GM21526 (cell line): ENCODE measurements around the gene KEAP1.

Experiments used
- ATAC-seq: cut with Tn5 transposase; IDR thresholded peaks from one replicate; pipeline ENCODE4 v1.9.1; 2021; ENCODE audit warnings: moderate library complexity; ENCODE audit not compliant: unreplicated experiment, low FRiP score

The KEAP1 gene

GRCh38 chr19:10525636-10526035 is 22.5 kb upstream of the KEAP1 start:
- no peak for ATAC-seq

DNA sequence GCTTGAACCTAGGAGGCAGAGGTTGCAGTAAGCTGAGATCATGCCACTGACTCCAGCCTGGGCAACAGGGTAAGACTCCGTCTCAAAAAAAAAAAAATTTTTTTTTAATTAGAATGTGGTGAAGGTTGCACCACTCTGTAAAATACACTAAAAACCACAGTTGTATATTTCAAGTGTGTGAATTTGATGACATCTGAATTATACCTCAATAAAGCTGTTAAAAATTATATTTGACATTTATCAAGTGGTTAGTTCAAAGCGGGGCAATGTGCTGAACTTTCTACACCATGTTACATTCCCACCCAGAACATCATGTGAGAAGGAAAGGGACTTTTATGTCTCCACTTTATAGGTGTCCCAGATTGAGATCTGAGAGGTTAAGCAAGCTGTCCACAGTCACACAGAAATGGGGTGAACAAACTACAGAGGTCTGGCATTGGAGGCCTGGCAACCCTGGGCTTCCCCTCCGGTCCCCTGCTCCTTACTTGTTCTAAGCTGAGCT is 20.0 kb upstream of the KEAP1 start:
- no peak for ATAC-seq

- no peak for ATAC-seq
Measured at GRCh38 chr19:10521461-10522171, 18.5 kb upstream of the KEAP1 start.

- no peak for ATAC-seq
Measured at GRCh38 chr19:10520652-10521318, 17.6 kb upstream of the KEAP1 start.

DNA sequence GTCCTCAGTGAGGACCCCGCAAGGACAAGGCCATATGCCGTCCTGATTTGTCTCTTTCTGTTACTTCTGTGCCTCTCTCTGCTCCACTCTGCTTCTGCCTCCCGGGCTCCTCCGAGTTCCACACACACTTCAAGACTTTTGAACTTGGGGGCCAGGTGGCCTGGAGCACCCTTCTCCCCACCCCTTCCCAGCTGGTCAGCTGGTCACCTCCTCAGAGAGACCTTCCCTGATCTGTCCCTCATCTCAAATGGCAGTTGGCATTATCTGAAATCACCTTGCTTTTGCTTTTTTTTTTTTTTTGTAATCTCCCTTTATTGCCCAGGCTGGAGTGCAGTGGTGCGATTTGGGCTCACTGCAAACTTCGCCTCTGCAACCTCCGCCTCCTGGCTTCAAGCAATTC is 16.3 kb upstream of the KEAP1 start:
- ATAC-seq: no peak

- no peak for ATAC-seq
Measured at GRCh38 chr19:10518444-10519361, 15.5 kb upstream of the KEAP1 start.

DNA sequence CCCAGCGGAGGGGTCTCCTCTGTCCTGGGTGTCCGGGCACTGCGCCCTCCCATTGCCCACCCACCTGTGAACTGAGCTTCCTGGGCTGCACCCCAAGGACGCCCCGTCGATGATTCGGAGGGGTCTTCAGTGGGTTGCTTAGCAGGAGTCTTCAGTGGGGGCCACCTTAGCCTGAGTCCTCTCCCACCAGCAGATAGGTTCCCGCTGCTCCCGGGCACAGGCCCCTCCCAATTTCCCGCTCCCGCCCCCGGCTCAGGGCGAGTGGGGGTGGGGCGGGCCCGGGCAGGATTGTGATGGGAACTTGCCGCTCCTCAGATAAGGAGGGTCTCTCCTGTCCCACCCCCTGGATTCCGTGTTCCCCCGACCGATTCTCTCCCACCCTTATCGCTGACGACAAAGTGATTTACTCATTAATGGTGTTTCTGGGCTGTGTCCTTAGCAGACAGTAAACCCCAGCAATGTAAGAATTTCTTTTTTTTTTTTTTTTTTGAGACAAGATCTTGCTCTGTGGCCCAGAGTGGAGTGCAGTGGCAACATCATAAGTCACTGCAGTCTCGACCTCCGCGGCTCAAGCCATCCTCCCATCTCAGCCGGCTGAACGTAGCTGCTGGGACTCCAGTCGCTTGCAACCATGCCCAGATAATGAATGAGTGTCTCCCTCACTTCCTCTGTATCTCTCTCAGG is 14.7 kb upstream of the KEAP1 start:
- no peak for ATAC-seq

DNA sequence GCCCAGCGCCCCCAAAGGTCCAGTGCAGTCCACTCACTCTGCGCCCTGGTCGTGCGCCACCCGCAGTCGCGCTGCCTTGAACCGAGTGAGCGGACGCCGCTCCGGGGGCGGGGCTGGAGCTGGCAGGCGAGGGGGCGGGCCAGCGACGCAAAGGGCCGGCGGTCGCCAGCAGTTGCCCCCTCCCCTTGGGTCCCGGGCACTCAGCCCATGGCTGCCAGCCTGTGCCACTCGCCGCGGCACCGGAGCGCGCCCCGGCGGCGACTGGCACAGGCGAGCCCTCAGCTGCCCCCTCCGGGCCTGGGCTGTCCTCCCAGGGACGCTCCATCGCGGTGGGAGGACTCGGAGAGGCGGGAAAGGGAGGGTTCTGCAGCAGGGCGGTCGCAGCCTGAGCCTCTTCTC is 14.2 kb upstream of the KEAP1 start, which contains the start of gene S1PR5:
TSS of gene S1PR5 (minus strand) at position 87 of the 399 bp plus-strand sequence. CDS start 2,436 bp downstream, outside the sequence.
- ATAC-seq: no peak

DNA sequence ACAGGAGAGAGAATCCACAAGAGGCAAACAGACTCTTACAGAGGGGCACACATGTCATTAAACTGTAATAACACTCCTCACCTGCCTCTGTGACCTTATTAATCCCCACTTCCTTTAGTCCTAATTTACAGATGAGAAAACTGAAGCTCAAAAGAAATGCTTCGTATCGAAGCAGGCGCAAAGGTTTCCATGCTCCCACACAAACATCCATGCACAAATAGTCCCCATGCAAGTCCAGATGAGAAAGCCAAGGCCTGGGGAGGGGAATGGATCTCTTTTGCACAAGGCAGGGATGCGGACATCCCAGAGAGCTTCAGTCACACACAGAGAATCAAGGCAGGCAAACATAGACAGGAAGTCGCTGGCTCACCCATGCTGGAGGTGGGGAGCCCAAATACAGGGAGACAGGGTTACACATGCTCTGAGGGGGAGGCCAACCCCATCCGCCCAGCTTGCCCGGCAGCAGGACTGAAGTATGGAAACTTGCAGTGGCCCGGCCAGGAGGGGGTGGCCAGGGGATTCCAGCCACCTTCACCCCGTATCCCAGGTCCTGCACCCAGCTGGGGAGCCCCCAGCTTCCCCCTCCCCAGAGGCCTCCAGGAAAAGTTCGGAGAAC is 13.6 kb upstream of the KEAP1 start:
- no peak for ATAC-seq

DNA sequence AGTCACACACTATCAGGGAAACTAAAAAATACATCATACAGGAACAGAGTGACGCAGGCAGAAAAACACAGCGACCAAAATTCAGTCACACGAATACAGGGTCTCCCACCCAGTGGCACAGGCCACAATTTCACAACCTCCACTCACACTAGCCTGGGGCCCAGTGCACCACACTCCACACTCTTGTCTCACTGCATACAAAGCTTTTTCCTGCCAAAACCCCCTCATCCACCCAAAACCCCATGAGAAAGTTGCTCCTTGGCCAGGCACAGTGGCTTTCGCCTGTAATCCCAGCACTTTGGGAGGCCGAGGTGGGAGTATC is 12.9 kb upstream of the KEAP1 start:
- ATAC-seq: no peak

DNA sequence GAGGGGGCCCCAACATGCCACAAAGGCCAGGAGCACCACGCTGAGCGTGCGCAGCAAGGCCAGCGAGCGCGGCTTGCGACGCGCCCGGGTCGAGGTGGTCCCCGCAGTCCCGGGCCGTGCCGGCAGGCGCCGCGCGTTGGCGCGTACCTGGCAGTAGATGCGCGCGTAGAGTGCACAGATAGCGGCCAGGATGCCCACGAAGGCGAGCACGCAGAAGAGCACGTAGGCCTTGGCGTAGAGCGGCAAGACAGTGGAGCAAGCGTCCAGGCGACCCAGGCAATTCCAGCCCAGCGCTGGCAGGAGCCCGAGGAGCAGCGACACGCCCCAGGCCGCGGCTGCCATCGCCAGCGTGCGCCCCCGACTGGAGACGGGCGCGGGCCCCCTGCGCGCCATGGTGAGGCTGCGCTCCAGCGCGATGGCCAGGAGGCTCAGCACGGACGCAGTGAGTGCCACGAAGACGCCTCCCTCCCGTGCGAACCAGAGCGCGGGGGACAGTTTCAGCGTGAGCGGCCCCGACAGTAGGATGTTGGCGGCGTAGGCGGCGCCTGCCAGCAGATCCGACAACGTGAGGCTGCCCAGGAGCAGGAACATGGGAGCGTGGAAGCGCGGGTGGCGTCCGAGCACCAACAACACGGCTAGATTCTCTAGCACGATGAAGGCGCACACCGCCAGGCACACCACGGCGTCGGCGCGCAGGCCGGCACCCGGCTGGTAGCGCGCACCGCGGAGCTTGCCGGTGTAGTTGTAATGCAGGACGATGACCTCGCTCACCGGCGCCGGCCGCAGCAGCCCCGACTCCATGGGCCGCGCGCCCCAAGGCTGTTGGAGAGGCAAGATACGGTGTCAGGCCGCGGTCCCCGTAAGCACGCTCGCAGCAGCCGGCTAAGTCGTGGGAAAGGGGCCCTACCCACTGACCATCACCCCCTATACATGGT is 11.3 kb upstream of the KEAP1 start:
- no peak for ATAC-seq

DNA sequence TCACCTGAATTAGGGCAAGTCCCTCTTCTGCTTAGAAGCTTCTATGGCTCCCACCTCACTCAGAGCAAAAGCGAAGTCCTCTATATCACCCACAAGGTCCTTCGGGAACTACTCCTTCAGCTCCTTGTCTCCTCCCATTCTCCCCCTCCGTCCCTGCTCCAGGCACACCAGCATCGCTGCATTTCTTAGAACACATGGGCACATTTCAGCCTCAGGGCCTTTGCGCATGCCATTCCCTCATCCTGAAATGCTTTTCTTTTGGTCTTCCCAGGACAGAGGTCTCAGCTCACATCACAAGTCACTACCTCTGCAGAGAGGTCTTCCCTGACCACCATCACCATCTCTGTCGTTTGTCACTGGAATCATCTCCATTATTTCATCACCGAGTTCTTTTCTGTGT is 10.1 kb upstream of the KEAP1 start:
- ATAC-seq: no peak

GRCh38 chr19:10510301-10510802 is 7.2 kb upstream of the KEAP1 start:
- ATAC-seq: no peak

- ATAC-seq: no peak
Measured at GRCh38 chr19:10508707-10509106, 5.6 kb upstream of the KEAP1 start.

GRCh38 chr19:10508036-10508435 is 4.9 kb upstream of the KEAP1 start:
- ATAC-seq: no peak

DNA sequence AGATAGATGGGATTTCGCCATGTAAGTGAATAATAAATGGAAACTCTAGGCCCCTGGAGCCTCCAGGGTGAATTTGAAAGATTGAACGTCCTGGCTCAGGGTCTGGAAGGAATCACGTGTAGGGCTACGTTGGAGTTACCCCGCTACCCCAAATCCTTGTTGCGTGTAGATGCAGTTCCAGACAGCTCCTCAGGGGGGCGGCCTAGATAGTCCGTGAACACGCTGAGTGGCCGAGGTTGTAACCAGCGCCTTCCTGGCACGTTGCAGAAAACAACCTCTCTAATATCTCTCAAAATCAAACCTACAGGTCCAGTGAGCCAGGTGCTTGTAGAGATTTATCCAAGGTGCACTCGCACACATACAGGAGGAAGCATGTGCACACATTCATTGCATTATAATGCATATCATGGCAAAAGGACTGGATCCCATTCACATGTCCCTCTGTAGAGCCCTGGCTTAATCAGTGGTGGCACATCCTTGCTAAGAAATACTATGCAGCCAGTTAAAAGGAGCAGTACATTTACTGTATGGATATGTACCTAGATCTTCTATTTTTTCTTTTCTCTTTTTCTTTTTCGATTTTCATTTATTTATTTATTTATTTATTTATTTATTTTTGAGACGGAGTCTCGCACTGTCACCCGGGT is 2.5 kb upstream of the KEAP1 start:
- ATAC-seq: no peak

DNA sequence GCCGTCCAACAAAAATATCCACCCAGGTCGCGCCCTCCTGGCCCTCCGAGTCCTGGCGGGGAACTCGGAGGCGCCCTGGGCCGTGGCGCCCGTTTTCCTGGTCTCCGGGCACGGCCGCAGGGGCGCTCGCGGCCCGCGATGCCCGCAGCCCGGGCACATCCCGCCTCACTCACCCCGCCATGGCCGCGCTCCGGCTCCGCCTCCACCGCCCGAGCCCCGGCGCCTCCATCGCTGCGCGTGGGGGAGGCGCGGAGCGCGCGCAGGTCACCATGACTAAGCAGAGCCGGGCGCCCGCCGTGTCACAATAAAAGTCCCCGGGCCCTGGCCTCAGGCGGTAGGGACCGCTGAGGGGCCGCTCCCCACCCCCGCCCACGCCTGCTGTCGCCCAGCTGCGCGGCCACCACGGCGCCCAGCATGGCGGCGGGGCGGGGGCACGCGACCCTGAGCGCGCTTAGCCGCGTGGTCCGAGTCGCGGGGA is 593 bp downstream of the KEAP1 start:
- ATAC-seq: peak; percentile 72

DNA sequence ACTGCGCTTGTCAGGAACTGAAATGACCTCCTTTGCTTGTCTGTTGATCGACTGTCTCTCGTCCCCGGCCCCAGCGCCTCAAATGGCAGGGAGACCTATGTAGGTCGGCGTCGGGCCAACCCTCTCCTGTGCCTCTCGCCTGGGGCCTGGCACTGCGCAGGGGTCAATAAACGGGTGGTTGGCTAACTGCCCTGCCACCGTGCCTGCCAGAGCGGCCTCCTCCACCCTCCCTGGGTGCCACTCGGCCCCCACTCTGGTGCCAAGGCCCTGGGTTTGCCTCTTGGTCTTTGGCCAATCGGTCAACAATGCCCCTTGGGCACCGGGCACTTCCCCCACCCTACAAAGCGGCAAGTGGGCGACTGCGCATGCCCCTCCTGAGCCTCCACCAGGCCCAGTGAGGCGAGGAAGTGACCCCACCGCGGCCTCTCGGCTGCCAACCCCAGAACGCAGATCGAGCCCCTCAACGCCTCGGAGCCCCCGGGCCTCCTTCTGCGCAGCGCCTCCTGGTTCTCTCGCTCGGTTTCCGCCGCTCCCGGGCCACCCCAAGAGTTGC is 1.1 kb downstream of the KEAP1 start:
- ATAC-seq: peak; percentile 28
